Stimulated activated CD8-positive, alpha-beta memory T cell treated with anti-CD3 and anti-CD28 coated beads, Interleukin-4, amount 100 ng/mL, for 4 hours (primary cell): ENCODE results near the gene TTLL10.

Source experiments
- DNase-seq, 2 donors: peaks; one replicate each; pipeline ENCODE4 v3.0.0-alpha.2; 2020; ENCODE audit warnings: low read depth in 2 of 2, low spot score in 1 of 2

The TTLL10 gene

DNA sequence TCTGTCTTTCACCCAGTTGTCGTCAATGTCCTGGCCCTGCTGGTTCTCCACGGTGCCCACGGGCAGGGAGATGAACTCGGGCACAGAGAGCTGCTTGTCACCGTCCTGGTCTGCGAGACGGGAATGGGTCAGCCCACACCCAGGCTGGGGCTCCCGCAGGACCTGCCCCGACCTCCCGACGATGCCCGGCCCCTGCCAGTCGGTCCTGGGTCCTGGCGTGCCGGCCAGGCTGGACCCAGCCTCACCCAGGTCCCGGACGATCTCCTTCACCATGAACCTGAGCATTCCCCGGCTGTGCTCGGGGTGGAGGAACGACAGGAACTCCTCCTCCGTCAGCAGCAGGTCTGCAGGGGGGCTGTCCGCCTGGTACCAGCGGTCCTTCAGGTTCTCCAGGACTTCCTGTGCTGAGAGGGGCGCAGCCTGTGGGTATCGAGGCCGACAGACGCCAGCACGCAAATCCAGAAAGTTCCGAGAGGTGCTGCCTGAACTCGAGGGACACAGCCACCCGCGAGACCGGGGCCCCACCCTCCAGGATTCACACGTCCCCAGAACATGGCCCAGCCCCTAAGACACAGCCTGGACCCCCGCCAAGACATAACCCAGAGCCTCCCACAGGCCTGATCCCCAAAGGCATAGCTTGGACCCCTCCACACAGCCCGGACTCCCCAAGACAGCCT is 45.0 kb downstream of the TTLL10 start:
- DNase-seq = no peak

DNA sequence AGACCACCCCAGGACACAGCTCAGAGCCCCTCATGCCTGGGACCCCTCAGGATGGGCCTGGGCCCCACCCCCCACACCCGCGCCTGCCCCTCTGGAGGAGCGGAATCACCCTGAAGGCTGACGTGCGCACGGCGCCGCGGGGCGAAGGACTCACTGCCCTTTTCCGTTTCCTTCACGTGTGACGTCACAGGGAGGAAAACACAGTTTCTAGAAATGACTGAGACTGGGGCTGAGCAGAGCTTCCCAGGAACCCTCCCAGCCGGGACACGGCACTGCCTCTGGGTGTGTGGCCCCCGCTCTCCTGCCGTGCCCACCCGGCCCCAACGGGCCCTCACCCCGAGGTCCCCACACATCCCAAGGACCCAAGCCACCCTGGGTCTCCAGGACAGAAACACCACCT is 45.7 kb downstream of the TTLL10 start:
- no peak for DNase-seq

DNA sequence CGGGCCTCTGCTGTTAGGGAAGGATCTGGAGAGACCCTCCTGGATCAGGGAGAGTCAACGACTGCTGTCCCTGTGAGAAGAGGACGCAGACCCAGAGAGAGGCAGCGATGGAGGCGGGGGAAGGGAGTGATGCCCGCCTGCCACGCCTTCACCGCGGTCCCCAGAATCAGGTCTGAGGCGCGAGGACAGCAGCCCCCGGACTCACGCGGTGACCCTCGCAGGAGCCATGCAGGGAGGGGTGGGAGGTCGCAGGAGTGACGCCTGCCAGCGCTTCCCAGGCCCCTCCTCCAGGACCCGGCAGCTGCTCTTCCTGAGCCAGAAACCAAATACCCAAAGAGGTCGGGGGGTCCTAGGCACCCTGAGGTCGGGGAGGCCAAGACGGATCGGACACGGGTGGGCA is 46.5 kb downstream of the TTLL10 start:
- DNase-seq = no peak

DNA sequence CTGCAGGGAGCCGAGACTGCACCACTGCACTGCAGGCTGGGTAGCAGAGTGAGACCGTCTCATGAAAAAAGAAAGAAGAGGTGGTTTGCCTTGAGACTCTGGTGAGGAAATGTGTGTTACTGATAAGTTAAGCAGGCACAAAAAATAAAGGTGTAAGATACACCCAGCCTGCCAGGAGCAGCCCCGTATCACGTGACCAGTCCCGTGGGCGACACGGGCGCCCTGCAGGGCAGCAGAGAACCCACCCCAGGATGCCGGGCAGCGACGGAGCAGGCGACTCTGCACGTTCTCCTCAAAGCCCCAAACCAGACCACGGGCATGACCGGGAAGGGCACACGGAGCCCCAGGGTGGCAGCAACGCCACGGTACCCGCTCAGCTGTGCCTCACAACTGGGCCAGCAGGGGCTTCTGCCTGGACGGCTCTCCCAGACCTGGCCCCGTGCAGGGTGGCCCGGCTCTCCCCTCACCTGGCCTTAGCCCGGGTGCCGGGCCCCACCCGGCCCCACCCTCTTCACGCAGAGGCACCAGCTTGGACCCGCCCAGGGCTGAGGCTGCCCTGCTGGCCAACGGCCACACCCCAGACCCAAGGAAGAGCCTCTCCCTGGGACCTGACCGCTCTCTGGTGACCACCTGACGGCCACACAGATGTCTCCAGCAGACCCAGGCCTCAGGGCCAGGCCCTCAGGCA is 48.4 kb downstream of the TTLL10 start:
- DNase-seq = no peak

DNA sequence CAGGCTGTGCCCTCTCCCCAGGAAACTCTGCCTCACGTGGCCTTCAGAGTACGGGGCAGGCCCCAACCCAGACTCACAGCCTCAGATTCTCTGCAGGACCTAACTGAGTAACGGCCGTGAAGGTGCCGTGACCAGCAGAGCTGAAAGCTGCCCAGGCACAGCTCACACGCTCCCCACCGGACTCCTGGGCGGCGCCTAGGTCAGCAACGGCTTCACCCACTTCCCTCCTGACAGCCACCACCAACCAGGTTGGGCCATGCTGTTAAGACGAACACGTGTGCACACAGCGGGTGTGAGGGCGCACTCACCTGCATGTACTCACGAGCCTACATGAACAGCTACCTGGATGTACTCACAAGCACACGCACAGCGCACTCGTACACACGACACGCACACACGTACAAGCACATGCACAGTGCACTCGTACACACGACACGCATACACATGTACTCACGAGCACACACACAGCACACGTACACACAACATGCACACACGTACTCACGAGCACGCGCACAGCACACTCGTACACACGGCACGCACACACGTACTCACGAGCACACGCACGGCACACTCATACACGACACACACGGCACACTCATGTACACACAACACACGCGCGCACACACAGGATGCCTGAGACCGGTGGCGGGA is 49.0 kb downstream of the TTLL10 start:
- DNase-seq = no peak

DNA sequence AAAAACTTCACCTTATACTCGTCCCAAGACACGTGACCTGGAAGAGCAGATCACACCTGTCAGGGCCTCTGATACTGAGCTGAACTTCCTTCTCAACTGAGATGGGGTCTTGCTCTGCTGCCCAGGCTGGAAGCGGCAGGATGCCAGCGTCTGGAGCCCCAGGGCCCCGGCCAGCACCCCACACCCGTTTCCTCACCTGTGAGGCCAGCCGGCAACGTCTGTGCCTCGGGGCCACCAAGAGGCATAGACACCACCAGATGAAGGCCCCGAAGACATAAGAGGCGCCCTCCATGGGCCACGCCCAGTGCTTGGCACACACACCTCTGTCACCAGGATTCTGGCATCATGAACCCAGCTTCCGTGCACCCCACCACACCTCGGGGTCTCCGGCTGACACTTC is 49.6 kb downstream of the TTLL10 start:
- no peak for DNase-seq

DNA sequence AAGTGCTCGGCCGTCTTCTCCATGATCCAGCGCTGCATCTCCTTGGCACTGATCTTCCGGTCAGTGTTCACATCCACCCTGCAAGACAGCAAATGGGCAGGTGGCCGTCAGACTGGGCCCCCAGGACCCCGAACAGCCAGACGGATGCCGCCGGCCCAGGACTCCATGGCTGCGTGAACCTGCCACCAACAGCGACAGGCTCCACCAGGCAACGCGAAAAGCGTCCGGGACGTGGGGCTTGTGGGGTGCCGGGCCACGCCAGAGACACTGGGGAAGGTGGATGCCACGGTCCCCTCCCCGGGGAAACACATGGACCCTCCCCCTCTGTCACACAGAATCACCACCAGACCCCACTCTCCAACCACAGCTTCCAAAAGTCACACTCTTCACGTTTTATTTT is 50.2 kb downstream of the TTLL10 start:
- no peak for DNase-seq

DNA sequence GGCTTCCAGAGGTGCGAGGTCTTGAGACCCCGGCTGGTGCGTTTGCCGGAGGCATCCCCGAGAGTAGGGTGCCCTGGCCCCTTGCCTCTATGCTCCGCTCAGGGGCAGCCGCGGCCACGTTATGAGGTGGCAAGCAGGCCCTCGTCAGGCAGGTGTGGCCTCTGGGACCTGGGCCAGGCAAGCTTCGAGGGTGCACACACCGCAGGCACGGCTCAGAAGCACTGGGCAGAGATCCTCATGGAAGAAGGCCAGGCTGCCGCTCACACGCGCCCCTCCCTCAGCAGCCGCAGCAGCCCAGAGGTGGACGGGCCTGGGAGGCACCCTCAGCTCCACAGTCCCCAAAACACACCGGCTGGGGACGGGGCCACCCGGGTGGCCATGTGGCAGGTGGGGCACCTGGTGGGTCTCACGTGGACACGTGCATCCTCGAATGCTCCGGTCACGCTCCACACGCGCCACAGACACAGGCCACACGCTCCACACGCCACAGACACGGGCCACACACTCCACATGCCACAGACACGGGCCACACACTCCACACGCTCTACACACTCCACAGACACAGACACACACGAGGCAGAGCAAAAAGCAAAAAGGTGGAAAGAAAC is 51.7 kb downstream of the TTLL10 start:
- DNase-seq = no peak

DNA sequence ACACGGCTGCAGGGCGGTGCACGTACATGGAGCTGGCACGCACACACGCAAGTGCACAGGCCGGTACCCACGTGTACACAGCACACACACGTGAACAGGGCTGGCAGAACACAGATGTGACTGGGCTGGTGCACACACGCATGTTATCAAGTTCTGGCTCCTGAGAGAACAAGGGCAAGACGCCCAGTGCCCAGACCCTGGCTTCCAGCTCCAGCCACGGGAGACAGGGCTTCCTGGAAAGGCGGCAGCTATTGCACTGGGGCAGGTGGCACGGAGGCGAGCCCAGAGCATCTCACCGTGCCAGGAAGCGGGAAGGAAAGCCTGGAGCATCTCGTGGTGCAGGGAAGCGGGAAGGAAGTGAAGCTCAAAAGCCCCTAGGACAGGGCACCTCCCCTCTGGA is 52.2 kb downstream of the TTLL10 start:
- no peak for DNase-seq

DNA sequence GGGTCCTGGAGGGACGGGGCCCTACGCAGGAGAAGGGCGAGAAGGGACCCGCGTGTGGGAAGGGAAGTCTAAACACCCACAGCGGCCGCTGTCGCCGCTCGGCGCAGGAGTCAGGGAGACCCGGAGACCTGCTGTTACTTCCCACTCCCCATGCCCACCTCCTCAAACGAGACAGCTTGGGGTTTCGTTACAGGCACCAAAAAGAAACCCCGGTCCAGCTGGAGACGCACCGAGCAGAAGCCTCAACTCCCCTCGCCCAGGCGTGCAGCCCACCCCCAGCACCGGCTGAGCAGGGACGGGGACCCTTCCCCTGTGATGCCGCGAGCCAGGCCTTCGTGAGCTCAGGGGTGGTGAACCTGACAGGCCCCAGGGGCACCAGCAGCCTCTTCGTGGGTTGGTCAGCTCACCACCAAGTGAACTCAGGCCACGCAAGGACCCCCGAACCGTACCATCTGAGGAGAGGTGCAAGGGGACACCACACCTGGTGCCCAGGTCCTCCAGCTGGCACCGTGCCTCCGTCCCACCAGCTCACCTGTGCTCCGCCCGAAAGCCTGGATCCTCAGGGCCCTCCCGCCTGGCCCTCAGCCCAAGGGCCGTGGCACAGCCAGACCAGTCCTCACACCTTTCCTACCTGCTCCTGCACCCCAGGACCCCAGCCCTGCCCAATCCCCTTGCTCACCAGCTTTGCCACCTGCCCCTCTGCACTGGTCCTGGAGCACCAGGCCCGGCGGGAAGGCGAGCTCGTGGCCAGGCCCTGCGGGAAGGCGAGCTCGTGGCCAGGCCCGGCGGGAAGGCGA is 53.1 kb downstream of the TTLL10 start:
- no peak for DNase-seq

DNA sequence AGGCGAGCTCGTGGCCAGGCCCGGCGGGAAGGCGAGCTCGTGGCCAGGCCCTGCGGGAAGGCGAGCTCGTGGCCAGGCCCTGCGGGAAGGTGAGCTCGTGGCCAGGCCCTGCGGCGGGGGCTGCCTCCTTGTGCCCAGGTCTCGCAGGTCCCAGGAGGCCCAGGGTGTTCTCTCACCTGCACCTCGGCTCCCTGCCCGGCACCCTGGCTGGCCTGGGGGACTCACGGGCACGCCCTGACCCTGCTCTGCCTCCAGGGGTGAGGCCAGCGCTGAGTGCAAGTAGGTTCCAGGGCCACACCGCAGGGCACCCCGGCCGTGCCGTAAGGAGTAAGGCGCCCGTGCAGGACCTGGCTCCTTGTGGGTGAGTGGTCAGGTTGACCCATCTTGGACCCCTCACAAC is 53.7 kb downstream of the TTLL10 start:
- no peak for DNase-seq

DNA sequence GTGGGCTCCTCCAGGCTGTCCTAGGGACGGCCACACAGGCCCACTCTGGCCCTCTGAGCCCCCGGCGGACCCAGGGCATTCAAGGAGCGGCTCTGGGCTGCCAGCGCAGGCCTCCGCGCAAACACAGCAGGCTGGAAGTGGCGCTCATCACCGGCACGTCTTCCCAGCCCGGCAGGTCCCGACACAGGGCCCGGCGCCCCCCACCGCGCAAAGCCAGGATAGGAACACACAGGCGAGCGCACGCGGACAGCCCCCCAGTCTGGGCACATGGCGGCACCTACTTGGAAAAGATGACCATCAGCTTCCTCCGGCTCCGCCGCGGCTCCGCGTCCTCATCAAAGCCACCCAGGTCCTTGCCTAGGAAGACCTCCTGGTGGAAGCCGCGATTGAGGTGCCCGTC is 54.5 kb downstream of the TTLL10 start:
- DNase-seq = no peak

DNA sequence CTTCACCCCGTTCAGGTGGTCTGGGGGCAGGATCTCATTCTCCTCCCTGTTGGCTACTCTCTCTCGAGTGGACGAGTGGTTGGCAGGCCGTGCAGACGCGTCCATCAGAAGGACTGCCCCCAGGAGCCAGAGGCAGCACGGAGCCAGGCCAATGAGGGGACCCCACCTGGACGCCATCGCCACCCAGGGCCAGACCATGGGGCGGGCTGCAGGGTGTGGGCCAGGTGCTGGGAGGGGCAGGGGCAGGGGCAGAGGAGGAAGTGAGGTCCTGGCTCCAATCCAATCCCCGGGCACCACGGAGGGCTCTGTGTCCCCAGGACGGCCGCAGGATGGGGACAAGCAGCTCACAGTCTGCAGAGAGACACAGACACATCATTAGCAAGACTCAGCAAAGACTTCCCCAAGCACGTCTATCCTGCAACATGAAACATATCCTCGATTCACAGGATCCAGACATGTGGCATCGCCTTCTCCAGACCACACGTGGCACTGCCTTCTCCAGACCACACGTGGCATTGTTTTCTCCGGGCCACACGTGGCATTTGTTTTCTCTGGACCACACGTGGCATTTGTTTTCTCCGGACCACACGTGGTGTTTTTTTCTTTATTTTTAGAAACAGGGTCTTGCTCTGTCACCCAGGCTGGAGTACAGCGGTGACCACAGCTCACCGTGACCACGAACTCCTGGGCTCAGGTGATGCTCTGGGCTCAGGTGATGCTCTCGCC is 55.1 kb downstream of the TTLL10 start:
- no peak for DNase-seq

DNA sequence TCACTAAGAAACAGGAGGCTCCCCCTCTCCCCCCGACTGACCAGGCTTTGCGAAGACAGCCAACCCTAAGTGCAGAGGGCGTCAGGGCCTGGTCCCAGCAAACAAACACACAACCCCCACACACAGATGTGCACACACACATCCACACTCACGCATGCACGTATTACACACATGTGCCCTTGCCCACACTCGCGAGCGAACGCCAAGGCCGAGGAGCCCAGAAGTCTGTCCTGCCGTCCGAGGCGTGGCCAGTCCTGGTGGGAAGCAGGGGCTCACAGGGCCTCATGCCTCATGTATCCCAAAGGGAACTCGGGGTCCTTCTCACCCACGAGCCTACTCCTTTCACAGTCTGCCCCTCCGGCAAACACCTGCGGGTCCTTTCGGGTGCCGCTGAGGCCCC is 56.1 kb downstream of the TTLL10 start:
- DNase-seq = no peak

DNA sequence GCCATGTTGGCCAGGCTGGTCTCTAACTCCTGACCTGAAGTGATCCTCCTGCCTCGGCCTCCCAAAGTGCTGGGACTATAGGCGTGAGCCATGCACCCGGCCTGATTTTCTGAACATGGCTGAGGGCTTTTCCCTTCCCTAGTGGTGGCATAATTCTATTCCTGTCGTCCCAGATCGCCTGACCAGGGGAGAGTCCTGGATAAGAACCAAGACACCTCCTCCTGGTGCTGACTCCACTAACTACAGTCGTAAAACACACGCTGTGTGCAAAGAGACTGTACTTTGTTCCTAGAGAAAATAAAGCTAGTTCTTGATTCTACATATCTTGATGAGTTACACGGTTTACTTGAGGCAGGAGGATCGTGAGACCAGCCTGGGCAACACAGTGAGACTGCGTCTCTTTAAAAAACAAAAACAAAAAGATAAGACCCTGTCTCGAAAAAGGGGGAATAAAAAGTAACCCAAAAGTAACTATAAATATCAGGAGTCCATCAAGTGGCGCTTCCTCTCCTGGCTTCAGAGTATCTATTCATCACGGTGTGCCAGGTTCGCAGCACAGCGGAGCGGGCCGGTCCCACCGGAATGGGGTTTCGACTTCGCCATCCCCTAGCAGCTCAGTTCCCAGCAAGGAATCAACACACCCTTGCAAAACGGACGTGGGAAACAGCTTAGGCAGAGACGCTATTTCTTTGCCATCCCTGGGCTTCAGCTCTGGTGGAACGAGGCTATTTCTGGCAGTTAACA is 57.1 kb downstream of the TTLL10 start:
- no peak for DNase-seq

DNA sequence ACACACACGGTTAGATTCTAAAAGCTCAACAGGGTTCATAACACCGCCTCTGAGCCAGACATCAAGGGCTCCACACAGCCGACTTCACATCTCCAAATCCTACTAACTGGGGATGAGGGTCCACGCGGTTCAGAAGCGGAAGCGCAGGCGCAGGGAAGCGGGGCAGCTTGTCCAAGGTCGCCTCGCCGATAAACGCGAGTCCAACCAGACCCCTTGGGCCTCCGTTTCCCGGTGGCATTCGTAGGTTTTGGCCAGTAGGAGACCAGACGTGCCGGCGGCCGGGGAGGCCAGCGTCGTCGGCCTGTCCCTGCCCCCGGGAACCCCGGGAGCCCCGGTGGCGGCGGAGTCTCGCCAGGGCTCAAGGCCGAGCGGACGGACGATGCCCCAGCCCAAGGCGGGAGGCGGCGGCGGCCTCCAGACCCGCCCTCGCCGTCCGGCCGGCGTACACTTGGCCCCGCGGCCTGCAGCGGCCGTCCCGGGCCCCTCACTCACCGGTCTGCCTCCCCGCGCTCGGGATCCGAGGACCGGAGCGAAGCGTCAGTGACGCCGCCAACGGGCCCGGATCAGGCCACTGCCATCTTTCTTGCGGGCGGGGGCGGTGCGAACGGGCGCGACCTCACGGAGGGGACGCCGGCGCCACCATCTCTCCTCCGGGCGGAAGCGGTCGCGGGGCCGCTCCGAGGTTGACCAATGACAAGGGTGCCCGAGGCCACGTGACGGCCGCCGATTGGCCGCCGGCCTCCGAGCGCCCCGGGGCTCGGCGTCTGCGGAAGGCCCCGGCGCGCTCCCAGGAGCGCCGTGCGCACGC is 57.9 kb downstream of the TTLL10 start, which contains the start of gene SDF4:
Gene SDF4 (minus strand): TSS at position 602 of the 808 bp plus-strand sequence. CDS start 3,229 bp downstream, outside the sequence.
- peak; percentile 90 to 95 for DNase-seq

DNA sequence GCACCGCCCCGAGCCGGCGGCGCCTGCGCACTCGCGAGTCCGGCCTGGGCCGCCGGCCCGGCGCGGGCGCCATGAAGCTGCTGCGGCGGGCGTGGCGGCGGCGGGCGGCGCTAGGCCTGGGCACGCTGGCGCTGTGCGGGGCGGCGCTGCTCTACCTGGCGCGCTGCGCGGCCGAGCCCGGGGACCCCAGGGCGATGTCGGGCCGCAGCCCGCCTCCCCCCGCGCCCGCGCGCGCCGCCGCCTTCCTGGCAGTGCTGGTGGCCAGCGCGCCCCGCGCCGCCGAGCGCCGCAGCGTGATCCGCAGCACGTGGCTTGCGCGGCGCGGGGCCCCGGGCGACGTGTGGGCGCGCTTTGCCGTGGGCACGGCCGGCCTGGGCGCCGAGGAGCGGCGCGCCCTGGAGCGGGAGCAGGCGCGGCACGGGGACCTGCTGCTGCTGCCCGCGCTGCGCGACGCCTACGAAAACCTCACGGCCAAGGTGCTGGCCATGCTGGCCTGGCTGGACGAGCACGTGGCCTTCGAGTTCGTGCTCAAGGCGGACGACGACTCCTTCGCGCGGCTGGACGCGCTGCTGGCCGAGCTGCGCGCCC is 58.6 kb downstream of the TTLL10 start, which contains the start of gene B3GALT6:
Gene B3GALT6 (plus strand): TSS at position 30 of the 588 bp plus-strand sequence. CDS start 42 bp downstream, at position 72.
- DNase-seq = no peak

DNA sequence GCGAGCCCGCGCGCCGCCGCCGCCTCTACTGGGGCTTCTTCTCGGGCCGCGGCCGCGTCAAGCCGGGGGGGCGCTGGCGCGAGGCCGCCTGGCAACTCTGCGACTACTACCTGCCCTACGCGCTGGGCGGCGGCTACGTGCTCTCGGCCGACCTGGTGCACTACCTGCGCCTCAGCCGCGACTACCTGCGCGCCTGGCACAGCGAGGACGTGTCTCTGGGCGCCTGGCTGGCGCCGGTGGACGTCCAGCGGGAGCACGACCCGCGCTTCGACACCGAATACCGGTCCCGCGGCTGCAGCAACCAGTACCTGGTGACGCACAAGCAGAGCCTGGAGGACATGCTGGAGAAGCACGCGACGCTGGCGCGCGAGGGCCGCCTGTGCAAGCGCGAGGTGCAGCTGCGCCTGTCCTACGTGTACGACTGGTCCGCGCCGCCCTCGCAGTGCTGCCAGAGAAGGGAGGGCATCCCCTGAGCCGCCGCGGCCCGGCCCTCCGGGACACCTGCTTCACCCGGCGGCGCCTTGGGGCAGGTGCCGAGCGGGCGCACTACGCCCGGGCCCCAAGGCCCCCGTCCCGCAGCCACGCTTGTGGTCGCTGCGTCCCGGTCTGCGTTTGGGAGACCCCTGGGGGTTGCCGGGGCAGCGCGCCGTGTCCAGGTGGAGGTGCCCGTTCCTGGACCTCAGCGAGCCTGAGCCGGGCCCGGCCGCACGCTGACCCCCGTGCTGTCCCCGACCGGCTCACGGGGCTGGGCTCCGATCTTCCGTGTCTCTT is 59.3 kb downstream of the TTLL10 start:
- no peak for DNase-seq
